GM11168 (cell line): Measurements from ENCODE around the gene SLC14A1.

Source experiments
- in situ Hi-C: fragments of 300-500 bp; cut with MboI; formaldehyde crosslinking; loops from one replicate; pipeline ENCODE4 v1.12.0; 2022; ENCODE audit warnings: low sequenced_read_pairs; ENCODE audit not compliant: unreplicated experiment

SLC14A1 gene

DNA sequence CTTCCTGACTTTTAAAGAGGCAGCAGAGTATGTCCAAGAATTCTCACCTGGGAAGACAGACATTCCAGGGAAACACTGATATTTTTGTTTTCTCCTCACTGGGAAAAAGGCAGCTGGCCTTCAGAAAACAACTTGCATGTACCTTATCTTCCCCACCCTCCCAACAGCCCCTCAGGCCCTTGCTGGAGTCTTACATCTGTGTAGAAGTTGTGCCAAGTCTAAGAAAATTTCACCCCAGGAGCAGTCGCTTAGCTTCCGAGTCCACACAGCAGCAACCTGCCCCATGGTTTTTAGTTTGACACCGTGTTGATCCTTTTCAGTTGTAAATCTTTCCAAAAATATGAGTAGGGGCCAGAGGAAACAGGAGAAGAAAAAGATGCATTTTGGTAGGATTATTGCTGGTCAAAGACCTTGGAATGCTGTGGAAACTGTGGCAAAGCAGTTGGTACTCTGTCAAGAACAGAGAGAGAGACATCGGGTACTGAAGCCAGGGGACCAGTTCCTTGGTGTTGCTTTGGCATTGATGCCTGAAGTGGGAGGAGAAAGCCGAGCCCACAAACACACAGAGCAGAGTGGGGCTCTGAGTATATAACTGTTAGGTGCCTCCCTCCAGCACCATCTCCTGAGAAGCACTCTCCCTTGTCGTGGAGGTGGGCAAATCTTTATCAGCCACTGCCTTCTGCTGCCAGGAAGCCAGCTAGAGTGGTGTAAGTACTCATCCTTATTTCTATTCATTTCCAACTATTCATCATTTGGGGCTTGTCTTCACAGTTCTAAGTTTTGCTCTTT, at the start of gene SLC14A1:
Gene SLC14A1, plus strand, starts transcription at position 615 of the 789 bp plus-strand sequence. CDS start 6,140 bp downstream, outside the sequence.
- in situ Hi-C loops, result no loop called here

DNA sequence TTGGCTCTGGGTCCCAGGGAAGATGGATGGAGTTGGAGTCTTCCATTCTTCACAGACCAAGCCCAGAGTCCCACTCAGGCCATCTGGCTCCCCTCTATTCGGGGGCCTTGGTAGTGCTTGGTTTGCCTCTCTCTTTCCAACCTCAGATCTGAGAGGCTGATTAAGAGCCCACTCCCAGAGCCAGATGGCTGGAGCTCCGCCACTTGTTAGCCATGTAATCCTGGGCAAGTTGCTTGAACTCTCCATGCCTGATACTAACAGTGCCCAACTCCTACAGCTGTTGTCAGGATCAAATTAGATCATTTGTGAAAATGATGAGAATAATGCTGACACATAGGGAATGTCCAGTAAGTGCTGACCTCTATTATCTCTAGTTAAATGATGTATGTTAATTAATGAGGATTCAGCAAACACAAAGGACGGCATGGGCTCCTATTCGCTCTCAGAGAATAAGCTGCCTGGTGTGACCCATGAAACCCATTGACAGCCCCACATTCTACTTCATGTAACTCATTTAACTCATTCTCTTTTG, 46.6 kb upstream of the SLC14A1 start:
- in situ Hi-C loops, result loop anchor here (10.0 kb wide), 1 partner anchor 197 kb away; no protein-coding TSS in a partner anchor

DNA sequence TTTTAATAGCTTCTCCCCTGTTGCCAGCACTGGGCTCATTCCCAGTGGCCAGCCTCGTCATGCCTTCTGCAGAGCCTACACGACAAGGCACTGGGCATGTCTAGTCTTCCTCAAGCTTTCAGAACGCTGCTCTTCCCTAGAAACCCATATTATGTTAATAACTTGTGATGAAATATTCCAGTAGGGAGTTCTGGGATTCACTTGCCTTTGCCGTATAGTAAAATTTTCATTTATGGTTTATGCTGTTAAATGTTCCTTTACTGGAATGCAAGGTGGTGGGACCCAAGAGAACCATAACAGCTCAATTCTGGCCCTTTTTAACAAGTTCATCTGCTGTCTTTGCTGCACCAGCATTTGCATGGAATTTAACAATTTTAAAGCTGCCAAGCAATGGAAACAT, 45.5 kb upstream of the SLC14A1 start:
- in situ Hi-C loops, result loop anchor here (10.0 kb wide), 1 partner anchor 196 kb away; no protein-coding TSS in a partner anchor

- in situ Hi-C loops, result loop anchor here (10.0 kb wide), 1 partner anchor 196 kb away; no protein-coding TSS in a partner anchor
These were observed 45.1 kb upstream of the SLC14A1 start for GRCh38 chr18:45678850-45679249.

DNA sequence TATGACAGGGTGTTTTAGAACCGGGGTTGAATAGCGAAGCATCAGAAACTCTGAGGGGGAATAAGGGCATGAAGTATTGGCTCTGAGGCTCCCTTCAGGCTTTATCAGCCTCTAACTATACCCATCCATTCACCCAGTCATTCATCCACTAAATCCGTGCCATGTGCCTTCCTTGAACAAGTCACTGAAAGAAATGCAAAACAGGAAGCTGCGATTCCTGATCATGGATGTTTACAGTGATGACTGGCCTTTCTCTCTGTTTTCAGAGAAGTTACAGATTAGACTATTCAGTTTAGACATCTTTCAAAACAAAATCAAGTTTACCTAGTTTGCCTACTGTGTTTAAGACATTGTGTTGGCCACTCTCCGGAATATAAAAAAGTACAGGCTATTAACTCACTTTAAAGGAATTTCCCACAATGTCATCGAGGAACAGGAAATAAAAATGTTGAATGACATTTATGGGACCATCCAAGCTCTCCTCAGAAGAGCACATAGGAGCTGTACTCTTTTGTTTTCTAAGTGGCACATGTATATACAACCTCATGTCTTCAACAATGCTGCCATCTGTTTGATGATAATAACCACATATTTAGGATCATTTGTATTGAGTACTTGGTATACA, 43.8 kb upstream of the SLC14A1 start:
- in situ Hi-C loops, result no loop called here

DNA sequence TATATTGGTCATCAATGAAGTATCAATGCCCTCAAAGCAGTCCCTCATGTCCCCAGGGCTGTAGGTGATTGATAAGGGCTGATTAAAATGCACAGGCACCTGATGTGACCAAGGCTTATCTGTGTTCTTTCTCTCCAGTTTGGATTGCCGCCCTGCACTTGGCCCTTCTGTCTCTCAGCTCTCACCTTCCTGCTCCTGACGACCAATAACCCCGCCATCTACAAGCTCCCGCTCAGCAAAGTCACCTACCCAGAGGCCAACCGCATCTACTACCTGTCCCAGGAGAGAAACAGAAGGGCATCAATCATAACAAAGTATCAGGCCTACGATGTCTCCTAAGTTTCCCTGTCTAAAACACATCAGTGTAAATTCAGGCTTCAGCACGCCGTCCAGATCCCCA, 41.8 kb upstream of the SLC14A1 start:
- in situ Hi-C loops, result no loop called here

GRCh38 chr18:45684341-45685115, 39.5 kb upstream of the SLC14A1 start:
- in situ Hi-C loops, result no loop called here

- in situ Hi-C loops, result no loop called here
These were observed 36.9 kb upstream of the SLC14A1 start for GRCh38 chr18:45686891-45687611.

DNA sequence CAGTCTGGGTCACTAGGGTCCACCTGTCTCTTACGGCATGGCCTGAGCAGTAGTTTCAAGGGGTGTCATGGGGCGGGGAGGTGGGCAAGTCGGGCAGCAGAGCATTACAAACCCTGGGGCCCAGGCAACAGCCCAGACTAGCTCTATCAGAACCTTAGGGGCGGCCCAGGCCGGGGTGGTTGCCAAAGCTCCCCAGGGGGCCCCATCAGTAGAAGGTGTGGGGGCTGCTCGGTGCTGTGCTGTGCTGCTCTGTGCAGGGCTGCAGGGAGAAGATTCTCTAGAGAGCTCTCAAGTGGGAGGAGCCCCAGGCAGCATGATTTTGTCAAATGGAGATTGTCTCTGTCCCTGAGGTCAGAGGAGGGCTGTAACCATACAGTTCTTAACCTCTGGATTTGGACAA, 36.4 kb upstream of the SLC14A1 start:
- in situ Hi-C loops, result no loop called here

GRCh38 chr18:45688113-45688512, 35.9 kb upstream of the SLC14A1 start:
- in situ Hi-C loops, result no loop called here

GRCh38 chr18:45688833-45689232, 35.1 kb upstream of the SLC14A1 start:
- in situ Hi-C loops, result no loop called here

GRCh38 chr18:45689396-45689795, 34.6 kb upstream of the SLC14A1 start:
- in situ Hi-C loops, result no loop called here

GRCh38 chr18:45690975-45691815, 32.8 kb upstream of the SLC14A1 start:
- in situ Hi-C loops, result no loop called here

DNA sequence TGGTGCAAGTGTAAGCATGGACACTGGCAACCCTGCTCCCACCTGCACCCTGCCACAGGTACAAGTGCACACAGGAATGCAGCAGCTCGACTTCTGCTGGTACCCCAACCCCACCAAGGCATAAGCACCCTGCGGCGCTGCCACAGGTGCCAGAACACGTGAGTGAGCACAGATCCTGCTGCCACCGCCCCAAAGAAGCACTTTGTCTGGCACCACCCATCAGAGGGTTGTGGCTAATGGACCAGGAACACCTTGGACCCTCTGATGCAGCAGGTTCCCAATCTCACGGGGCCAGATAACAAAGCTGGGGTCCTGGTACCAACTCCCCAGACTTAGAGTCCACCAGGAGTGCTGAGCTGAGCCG, 32.2 kb upstream of the SLC14A1 start:
- in situ Hi-C loops, result no loop called here

GRCh38 chr18:45702708-45703265, 21.2 kb upstream of the SLC14A1 start:
- in situ Hi-C loops, result no loop called here

DNA sequence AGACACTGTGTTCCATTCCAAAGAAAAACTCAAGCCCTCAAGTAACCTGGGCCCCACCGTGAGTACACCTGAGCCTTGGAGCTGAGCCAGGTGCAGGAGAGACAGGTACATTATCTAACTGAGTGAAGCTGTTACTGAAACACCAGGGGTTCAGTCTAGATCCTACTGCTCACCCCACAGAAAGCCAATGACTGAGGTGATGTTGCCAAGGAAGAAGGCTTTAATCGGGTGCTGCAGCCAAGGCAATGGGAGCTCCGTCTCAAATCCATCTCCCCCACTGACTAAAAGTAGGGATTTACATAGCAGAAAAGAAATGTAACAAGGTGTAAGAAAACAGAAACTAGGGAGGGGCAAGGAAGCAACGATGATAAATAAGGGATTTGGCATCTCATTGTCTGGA, 15.2 kb upstream of the SLC14A1 start:
- in situ Hi-C loops, result no loop called here

GRCh38 chr18:45712061-45712460, 11.9 kb upstream of the SLC14A1 start:
- in situ Hi-C loops, result no loop called here

- in situ Hi-C loops, result no loop called here
These were observed 10.7 kb upstream of the SLC14A1 start for GRCh38 chr18:45713239-45713638.
